ENCODE measurements around the gene MRPL44. TPM values are rescaled to one million over a fixed set of nuclear protein-coding genes. Genes with fewer than 3 reads are reported as not detected.

Gene MRPL44
- total and polyA plus RNA-seq, 2 of the 8 experiments (the other 6 are each of a cell fraction or from before 2014, with no cell fraction given) = 32.0 to 53.2 TPM

DNA sequence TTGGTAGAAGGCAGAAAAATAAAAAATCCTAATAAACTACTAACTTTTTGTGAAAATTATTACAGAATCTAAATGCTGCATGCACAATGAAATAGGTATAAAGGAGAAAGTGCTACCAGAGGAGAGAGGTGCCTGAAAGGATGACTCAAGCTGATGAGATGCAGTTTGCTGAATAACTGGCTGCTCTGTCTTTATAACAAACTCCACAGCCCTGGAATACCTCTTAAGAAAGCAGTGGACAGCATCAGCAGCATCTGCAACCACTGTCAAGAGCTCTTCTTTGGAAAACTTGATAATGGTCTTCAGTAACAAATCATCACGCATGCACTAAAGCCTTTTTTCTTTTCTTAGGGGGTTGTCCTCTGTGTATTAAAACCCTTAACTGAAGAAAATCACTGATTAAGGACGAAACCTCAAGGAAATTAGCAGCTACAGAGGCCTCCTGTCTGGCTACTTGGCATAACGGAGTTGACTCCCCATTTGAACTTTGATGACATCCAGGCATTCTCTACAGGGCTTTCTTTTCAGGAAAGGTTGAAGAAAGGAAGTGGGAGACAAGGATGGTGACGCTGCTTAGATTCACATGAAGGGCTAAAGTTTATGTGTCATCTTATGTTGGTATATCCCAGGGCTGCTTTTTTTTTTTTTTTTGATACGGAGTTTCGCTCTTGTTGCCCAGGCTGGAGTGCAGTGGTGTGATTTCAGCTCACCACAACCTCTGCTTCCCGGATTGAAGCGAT lies 40.9 kb upstream of the MRPL44 start (continued):
- no peak for TF ChIP-seq JUND (IDR thresholded peaks at IDR 0.05; ENCODE audit: low read length)
- TF ChIP-seq KDM5A (IDR thresholded peaks at IDR 0.05; ENCODE audit: low read length) = no peak
- no peak for TF ChIP-seq POLR2AphosphoS5 (IDR thresholded peaks at IDR 0.05; ENCODE audit: low read depth, low read length)
- no peak for TF ChIP-seq CHD2 (IDR thresholded peaks at IDR 0.05; ENCODE audit: low read length)
- TF ChIP-seq SUZ12 (IDR thresholded peaks at IDR 0.05; ENCODE audit: low read length) = no peak
- TF ChIP-seq KDM1A (IDR thresholded peaks at IDR 0.05; ENCODE audit: borderline replicate concordance, low read length) = no peak
- TF ChIP-seq SP4 (IDR thresholded peaks at IDR 0.05; ENCODE audit: low read length) = no peak

Measured in H1 (cell line).